Measurements from ENCODE around the gene DTNA. TPM values are rescaled to one million over a fixed set of nuclear protein-coding genes. Genes with fewer than 3 reads are reported as not detected.

DTNA gene
- total RNA-seq, 1 experiment from 2014 or later, result 0.77 TPM

DNA sequence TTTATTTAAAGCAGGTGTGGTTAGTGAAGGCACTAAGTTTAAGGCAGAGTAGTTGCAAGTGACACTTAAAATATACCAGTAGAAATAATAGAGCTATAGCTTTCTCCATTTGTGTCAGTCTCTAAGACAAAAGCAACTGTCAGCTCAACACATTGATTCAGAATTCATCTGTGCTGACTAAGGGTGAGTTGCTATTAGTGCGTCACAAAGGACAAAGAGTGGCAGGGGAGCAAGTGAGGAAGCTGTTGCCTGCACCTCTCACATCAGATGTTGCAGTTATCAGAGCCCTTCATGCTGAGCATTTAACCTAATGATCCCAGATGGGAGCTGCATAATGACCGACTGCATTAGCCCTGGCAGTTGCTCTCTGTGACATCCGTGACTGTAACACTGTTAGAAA lies 138.6 kb downstream of the DTNA start:
- DNase-seq (ENCODE audit: low read depth, low spot score) (no peak), ATAC-seq (no peak)
- no peaks in the 10 kb centered on the region for H3K9me3 ChIP-seq (ENCODE audit: control insufficient read depth, insufficient read depth, low read depth, low read length)
- ChIA-PET CTCF (no interaction called here), POLR2A (no interaction called here)
- in situ Hi-C loops (cut with HindIII; ENCODE audit: low pct_unique_long_range_greater_than_20kb, low sequenced_read_pairs), result no loop called here
- no peaks in the 10 kb centered on the region; the same call in 1 of the 2 replicates for H3K27me3 ChIP-seq (ENCODE audit: control insufficient read depth, insufficient read depth, low read length)
- no peak overlapping the region for H3K4me3 ChIP-seq (ENCODE audit: low read depth in 2 of 2, low read length in 2 of 2)
- intact Hi-C loops (cut with micrococcal nuclease; ENCODE audit: unreplicated experiment), result no loop called here
- TF ChIP-seq SIN3A (IDR thresholded peaks at IDR 0.05; ENCODE audit: borderline replicate concordance, insufficient read depth, low read depth, low read length) (no peak), TCF7L2 (IDR thresholded peaks at IDR 0.05; ENCODE audit: low read depth, low read length) (no peak), POLR2AphosphoS5 (IDR thresholded peaks at IDR 0.05; ENCODE audit: low read depth, low read length) (no peak)
- TF ChIP-seq, protein P1, sequence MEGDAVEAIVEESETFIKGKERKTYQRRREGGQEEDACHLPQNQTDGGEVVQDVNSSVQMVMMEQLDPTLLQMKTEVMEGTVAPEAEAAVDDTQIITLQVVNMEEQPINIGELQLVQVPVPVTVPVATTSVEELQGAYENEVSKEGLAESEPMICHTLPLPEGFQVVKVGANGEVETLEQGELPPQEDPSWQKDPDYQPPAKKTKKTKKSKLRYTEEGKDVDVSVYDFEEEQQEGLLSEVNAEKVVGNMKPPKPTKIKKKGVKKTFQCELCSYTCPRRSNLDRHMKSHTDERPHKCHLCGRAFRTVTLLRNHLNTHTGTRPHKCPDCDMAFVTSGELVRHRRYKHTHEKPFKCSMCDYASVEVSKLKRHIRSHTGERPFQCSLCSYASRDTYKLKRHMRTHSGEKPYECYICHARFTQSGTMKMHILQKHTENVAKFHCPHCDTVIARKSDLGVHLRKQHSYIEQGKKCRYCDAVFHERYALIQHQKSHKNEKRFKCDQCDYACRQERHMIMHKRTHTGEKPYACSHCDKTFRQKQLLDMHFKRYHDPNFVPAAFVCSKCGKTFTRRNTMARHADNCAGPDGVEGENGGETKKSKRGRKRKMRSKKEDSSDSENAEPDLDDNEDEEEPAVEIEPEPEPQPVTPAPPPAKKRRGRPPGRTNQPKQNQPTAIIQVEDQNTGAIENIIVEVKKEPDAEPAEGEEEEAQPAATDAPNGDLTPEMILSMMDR (IDR thresholded peaks at IDR 0.05), result no peak
- TF ChIP-seq, protein P2, sequence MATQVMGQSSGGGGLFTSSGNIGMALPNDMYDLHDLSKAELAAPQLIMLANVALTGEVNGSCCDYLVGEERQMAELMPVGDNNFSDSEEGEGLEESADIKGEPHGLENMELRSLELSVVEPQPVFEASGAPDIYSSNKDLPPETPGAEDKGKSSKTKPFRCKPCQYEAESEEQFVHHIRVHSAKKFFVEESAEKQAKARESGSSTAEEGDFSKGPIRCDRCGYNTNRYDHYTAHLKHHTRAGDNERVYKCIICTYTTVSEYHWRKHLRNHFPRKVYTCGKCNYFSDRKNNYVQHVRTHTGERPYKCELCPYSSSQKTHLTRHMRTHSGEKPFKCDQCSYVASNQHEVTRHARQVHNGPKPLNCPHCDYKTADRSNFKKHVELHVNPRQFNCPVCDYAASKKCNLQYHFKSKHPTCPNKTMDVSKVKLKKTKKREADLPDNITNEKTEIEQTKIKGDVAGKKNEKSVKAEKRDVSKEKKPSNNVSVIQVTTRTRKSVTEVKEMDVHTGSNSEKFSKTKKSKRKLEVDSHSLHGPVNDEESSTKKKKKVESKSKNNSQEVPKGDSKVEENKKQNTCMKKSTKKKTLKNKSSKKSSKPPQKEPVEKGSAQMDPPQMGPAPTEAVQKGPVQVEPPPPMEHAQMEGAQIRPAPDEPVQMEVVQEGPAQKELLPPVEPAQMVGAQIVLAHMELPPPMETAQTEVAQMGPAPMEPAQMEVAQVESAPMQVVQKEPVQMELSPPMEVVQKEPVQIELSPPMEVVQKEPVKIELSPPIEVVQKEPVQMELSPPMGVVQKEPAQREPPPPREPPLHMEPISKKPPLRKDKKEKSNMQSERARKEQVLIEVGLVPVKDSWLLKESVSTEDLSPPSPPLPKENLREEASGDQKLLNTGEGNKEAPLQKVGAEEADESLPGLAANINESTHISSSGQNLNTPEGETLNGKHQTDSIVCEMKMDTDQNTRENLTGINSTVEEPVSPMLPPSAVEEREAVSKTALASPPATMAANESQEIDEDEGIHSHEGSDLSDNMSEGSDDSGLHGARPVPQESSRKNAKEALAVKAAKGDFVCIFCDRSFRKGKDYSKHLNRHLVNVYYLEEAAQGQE (IDR thresholded peaks at IDR 0.05; ENCODE audit: insufficient read depth in 1 of 2, low read depth in 2 of 2, low read length in 1 of 2), result no peak
- no TSS peak for BruUV-seq (replicated peaks)
- no peaks in the 10 kb centered on the region for H3K4me1 ChIP-seq (ENCODE audit: control insufficient read depth, insufficient read depth, low read length)
- no peak overlapping the region for H3K27ac ChIP-seq (ENCODE audit: low read length)
- no peaks in the 10 kb centered on the region for H3K36me3 ChIP-seq (ENCODE audit: control insufficient read depth, insufficient read depth, low read length)

DNA sequence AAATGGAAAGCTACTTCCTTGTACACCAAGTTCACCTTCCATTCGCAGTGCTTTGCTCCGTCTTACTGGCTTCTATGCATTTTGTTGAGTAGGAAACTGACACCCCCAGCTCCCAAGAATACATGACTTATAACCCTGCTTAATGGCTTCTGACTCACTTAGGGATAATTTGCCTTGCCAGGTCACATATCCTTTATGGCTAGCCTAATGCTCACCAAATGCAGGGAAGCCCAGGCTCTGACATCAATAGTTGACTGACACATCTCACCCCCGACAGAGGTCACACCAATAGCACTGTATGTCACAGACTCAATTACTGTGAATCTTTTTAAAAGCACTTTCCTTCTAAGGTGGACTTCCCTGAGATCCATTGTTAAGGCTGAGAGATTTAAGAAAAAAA lies 147.2 kb downstream of the DTNA start:
- Histone ChIP-seq H3K4me3 (ENCODE audit: low read depth in 2 of 2, low read length in 2 of 2) (no peak overlapping the region), H3K4me1 (ENCODE audit: control insufficient read depth, insufficient read depth, low read length) (no peaks in the 10 kb centered on the region), H3K9me3 (ENCODE audit: control insufficient read depth, insufficient read depth, low read depth, low read length) (no peaks in the 10 kb centered on the region), H3K27ac (ENCODE audit: low read length) (no peak overlapping the region), H3K36me3 (ENCODE audit: control insufficient read depth, insufficient read depth, low read length) (no peaks in the 10 kb centered on the region), H3K27me3 (ENCODE audit: control insufficient read depth, insufficient read depth, low read length) (0 out of 2 replicates have a peak, but pooled peaks cover 3% of the 10 kb centered on the region)
- DNase-seq (ENCODE audit: low read depth, low spot score), result no peak
- ChIA-PET CTCF (no interaction called here), POLR2A (no interaction called here)
- ATAC-seq, result no peak
- no TSS peak for BruUV-seq (replicated peaks)
- intact Hi-C loops (cut with micrococcal nuclease; ENCODE audit: unreplicated experiment), result no loop called here
- in situ Hi-C loops (cut with HindIII; ENCODE audit: low pct_unique_long_range_greater_than_20kb, low sequenced_read_pairs), result no loop called here
- TF ChIP-seq POLR2AphosphoS5 (IDR thresholded peaks at IDR 0.05; ENCODE audit: low read depth, low read length) (no peak), TCF7L2 (IDR thresholded peaks at IDR 0.05; ENCODE audit: low read depth, low read length) (no peak), SIN3A (IDR thresholded peaks at IDR 0.05; ENCODE audit: borderline replicate concordance, insufficient read depth, low read depth, low read length) (no peak)
- TF ChIP-seq, protein P2 (IDR thresholded peaks at IDR 0.05; ENCODE audit: insufficient read depth in 1 of 2, low read depth in 2 of 2, low read length in 1 of 2), result no peak
- TF ChIP-seq, protein P1 (IDR thresholded peaks at IDR 0.05), result no peak

All from Panc1 (cell line).